Stimulated activated CD8-positive, alpha-beta memory T cell treated with anti-CD3 and anti-CD28 coated beads, Interleukin-4, amount 100 ng/mL, for 24 hours (primary cell): ENCODE data around the gene PPP1R3A.
"Not testable (repeated sequence)": the region's sequence is repeated elsewhere in the genome, so short reads cannot be mapped to it uniquely, and the experiment has no call there.

Experiments used
- DNase-seq: peaks from one replicate; pipeline ENCODE4 v3.0.0-alpha.2; 2020; ENCODE audit warnings: low read depth

Gene PPP1R3A, protein sequence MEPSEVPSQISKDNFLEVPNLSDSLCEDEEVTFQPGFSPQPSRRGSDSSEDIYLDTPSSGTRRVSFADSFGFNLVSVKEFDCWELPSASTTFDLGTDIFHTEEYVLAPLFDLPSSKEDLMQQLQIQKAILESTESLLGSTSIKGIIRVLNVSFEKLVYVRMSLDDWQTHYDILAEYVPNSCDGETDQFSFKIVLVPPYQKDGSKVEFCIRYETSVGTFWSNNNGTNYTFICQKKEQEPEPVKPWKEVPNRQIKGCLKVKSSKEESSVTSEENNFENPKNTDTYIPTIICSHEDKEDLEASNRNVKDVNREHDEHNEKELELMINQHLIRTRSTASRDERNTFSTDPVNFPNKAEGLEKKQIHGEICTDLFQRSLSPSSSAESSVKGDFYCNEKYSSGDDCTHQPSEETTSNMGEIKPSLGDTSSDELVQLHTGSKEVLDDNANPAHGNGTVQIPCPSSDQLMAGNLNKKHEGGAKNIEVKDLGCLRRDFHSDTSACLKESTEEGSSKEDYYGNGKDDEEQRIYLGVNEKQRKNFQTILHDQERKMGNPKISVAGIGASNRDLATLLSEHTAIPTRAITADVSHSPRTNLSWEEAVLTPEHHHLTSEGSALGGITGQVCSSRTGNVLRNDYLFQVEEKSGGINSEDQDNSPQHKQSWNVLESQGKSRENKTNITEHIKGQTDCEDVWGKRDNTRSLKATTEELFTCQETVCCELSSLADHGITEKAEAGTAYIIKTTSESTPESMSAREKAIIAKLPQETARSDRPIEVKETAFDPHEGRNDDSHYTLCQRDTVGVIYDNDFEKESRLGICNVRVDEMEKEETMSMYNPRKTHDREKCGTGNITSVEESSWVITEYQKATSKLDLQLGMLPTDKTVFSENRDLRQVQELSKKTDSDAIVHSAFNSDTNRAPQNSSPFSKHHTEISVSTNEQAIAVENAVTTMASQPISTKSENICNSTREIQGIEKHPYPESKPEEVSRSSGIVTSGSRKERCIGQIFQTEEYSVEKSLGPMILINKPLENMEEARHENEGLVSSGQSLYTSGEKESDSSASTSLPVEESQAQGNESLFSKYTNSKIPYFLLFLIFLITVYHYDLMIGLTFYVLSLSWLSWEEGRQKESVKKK

GRCh38 chr7:113918946-113919345, at the start of gene PPP1R3A:
Gene PPP1R3A, minus strand, starts transcription at chr7:113919009. Its CDS starts 13 bp downstream, at chr7:113918996.
- DNase-seq = no peak

DNA sequence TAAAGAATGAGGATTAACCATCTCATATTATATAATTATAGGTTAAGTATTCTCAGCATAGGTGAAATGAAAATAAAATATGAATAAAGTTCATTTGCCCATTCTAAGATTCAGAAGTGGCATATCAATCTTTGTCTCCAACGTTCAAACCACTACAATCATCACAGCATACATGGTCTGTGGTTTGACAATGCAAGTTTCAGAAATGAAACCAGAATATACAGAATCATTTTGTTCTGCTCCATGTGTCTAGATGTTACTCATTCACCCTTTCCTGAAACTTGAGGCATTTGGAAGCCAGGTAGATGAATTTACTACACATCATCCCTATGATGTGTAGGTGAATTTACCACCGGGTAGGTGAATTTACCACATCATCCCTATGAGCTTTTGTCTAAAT, 44.5 kb upstream of the PPP1R3A start:
- no peak for DNase-seq

- DNase-seq = no peak
Observed at GRCh38 chr7:113959910-113960309, 41.1 kb upstream of the PPP1R3A start.

DNA sequence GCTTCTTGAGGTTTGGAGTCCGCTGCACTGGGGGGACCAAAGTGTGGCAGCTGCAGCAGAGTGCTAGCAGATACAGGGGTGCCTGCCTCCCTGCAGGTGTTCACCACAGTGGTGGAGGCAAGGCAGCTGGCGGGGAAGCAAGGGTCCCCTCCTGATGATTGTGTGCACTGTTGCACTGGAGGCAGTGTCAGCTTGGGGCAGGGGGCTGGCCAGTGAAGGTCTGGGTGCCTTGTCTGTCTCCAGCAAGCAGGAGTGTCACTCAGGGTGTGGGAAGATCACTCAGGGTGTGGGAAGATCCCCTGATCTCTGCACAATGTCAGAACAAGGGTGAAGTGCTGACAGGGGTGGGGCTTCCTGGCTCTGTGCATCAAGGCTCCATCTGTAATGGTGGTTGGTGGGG, 36.3 kb upstream of the PPP1R3A start:
- no peak for DNase-seq

GRCh38 chr7:113953553-113953952, 34.7 kb upstream of the PPP1R3A start:
- no peak for DNase-seq

GRCh38 chr7:113945018-113945938, 26.5 kb upstream of the PPP1R3A start:
- no peak for DNase-seq

DNA sequence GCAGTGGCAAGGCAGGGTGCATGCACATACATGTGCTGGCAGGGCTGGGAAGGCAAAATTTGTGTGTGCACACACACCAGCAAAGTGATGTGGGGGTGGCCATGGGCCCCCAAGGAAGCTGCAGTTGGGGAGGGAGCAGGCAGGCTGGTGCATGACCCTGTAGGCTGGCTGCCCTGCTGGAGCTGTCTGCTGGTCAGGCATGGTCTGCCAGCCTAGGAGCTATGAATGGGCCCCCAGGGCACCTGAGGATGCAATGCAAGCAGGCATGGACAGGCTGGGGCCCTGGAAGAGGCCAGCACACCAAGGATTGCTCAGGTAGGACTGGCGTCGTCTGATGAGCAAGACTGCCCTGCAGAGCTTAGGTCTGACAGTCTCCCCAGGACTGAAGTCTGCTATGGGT, 18.2 kb upstream of the PPP1R3A start:
- no peak for DNase-seq

GRCh38 chr7:113936535-113936934, 17.7 kb upstream of the PPP1R3A start:
- no peak for DNase-seq

DNA sequence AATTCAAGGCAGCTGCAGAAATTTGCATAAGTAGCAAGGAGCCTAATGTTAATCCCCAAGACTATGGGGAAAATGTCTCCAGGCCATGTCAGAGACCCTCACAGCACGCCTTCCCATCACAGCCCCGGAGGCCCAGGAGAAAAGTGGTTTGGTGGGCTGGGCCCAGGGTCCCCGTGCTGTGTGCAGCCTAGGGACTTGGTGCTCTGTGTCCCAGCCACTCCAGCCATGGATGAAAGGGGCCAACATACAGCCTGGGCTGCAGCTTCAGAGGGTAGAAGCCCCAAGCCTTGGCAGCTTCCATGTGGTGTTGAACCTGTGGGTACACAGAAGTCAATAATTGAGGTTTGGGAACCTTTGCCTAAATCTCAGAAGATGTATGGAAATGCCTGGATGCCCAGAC, 10.6 kb upstream of the PPP1R3A start:
- not testable (repeated sequence) for DNase-seq

GRCh38 chr7:113928112-113928511, 9.3 kb upstream of the PPP1R3A start:
- DNase-seq = no peak

DNA sequence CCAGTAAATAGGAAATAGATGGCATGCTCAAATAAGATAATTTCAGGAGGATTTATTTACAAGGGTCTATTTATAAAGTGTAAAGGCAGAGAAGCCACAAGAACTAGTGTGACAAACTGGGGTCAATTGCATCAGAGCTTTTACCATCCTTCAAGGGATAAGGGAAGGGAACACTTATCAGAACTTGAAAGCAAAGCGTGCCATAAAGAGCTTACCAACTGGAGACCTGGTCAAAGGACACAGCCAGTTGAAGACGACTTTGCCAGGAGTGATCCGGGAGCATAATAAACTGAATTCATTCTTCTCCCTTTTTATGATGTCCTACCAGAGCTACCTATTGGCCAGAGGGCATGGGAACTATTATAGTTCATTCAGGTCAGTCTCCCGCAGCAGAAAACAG, 3.2 kb upstream of the PPP1R3A start:
- DNase-seq = no peak

GRCh38 chr7:113921363-113921762, 2.6 kb upstream of the PPP1R3A start:
- no peak for DNase-seq

DNA sequence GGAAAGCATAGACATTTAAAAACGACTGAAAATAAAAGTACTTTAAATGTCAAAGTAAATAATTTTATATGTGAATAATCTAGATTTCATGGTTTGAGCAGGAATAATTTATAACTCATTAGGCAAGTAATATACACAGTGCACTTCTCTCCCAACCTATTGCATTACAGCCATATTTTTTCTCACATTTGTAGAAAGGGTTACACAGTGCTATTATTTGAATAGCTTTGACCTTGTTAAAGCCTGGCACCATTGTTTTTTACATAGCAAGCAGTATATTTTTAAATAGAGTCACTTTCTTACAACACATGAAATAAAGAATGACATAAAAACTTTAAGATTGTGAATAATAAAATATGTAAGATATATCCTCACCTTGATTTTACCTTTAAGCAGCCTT, 969 bp downstream of the PPP1R3A start:
- DNase-seq = no peak

GRCh38 chr7:113915956-113916355, 2.9 kb downstream of the PPP1R3A start:
- no peak for DNase-seq

GRCh38 chr7:113912876-113913275, 5.9 kb downstream of the PPP1R3A start:
- DNase-seq = no peak

GRCh38 chr7:113907617-113908016, 11.2 kb downstream of the PPP1R3A start:
- DNase-seq = no peak

GRCh38 chr7:113904521-113904920, 14.3 kb downstream of the PPP1R3A start:
- DNase-seq = no peak

DNA sequence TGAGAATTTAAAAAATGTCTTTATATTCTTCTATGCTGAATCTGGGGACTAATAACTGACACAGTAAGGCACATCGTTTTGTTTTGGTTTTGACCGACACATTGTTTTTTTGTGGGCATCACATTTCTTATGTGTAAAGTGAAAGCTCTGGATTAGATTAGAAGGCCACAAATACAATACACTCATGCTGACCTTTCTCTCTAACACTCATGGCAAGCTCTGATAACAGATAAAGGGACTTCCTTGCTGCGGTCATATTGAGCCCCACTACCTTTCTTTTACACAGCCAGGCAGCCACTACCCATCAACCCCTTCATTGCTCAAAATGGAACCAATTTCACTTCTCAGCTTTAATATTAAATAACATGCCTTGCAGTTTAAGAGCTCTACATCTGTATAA, 26.0 kb downstream of the PPP1R3A start:
- no peak for DNase-seq

GRCh38 chr7:113891828-113892227, 27.0 kb downstream of the PPP1R3A start:
- DNase-seq = no peak

DNA sequence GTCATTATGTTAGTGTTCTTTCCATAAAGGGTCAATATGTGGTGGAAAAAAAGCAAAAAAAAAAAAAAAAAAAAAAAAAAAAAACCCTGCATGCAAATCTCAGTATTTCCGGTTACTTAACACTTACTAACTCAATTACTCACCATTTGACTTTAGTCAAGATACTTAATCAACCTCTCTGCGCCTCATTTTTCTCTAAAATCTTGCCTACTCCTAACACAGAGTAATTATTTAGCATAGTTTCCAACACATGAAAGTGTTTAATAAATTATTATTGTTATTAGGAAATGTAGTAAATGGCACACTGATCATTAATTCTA, 27.8 kb downstream of the PPP1R3A start:
- DNase-seq = no peak

DNA sequence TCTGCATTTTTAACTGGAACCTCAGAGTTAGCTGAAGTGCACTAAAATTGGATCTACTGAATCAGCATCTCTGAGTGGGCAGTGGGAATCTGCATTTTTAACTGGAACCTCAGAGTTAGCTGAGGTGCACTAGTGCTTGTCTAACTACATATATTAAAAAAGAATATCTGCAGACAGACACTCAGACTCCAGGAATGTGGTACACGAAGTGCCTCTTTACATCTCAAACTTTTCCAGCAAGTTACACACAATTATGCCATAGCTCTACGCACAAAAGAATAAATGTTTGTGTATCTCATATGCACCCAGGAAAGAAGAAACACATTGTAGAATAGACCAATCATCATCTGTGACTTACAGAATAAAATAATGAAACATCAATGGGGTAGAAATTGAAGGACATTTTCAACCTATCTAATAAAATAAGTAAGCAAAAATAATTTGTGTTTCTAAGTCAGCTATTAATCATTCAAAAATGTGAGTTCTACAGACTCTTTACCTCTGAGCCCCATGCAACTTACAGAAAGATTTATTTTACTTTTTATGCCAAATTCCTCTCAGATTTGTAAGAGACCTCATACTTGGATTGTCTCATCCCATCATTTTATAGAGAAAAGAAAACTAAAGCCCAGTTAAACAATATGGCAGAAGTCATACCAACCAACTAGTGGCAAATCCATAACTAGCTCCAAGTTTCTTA, 28.3 kb downstream of the PPP1R3A start:
- no peak for DNase-seq
